Left ventricle myocardium inferior (tissue), 1 donor: Measurements from ENCODE around the gene CPNE7. TPM values are rescaled to one million over a fixed set of nuclear protein-coding genes. Genes with fewer than 3 reads are reported as not detected.

ENCODE experiments used
- DNase-seq: peaks from one replicate; pipeline ENCODE4 v3.0.0-alpha.2; 2020
- H3K27ac ChIP-seq: fragments of 200-600 bp; replicated peaks from 2 replicates; pipeline ENCODE4 v1.8.0; 2021
- H3K27me3 ChIP-seq: fragments of 200-600 bp; 2 replicates; pipeline ENCODE4 v1.8.0; 2021; ENCODE audit warnings: low read depth
- H3K36me3 ChIP-seq: fragments of 200-600 bp; 2 replicates; pipeline ENCODE4 v1.8.0; 2021
- H3K4me1 ChIP-seq: fragments of 200-600 bp; 2 replicates; pipeline ENCODE4 v1.8.0; 2021
- H3K4me3 ChIP-seq: fragments of 200-600 bp; 2 replicates; pipeline ENCODE4 v1.8.0; 2021; ENCODE audit warnings: mild to moderate bottlenecking, moderate library complexity
- H3K9me3 ChIP-seq: fragments of 200-600 bp; replicated peaks from 2 replicates; pipeline ENCODE4 v1.8.0; 2021
- intact Hi-C: fragments of 100-400 bp; cut with micrococcal nuclease; formaldehyde crosslinking; loops from one replicate; pipeline ENCODE4 v1.11.0; 2022
- total RNA-seq: library from RNA; stranded (reverse); fragmentation: NEBNext Ultra II Directional; extraction: Animal tissue kit (Norgen Biotek cat#: 25700); gene quantifications from one replicate; pipeline ENCODE4 v1.2.1, GENCODE V29; 2021
- TF ChIP-seq, protein P1 (sequence below): fragments of 200-600 bp; IDR thresholded peaks from 2 replicates; pipeline ENCODE4 v1.8.0; 2021; ENCODE audit warnings: antibody characterized with exemption, mild to moderate bottlenecking, borderline replicate concordance
- donor health status: DM: no; HTN: yes; CAD: no; lungs with severe emphysema.

CPNE7 gene
- total RNA-seq, 1 donor from 2014 or later, result not detected

DNA sequence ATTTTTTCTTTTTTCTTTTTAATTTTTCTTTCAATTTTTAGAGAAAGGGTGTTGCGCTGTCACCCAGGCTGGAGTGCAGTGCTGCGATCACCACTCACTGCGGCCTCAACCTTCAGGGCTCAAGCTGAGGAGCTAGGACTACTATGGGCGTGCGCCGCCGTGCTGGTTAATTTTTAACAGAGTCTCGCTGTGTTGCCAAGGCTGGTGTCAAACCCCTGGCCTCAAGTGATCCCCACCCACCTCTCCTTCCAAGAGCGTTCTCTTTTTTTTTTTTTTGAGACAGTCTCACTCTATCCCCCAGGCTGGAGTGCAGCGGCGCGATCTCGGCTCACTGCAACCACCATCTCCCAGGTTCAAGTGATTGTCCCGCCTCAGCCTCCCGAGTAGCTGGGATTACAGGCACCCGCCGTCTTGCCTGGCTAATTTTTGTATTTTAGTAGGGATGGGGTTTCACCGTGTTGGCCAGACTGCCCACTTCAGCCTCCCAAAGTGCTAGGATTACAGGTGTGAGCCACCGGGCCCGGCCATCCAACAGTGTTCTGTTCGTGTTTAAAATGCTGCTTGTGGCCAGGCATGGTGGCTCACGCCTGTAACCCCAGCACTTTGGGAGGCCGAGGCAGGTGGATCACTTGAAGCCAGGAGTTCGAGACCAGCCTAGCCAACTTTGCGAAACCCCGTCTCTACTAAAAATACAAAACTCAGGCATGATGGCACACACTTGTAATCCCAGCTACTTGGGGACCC, 29.6 kb upstream of the CPNE7 start:
- Histone ChIP-seq H3K27me3 (no peaks in the 10 kb centered on the region), H3K36me3 (peaks cover 79% of the 10 kb centered on the region), H3K4me3 (no peak overlapping the region), H3K9me3 (no peaks in the 10 kb centered on the region), H3K4me1 (peaks cover 10% of the 10 kb centered on the region), H3K27ac (no peak overlapping the region)
- TF ChIP-seq, protein P1, sequence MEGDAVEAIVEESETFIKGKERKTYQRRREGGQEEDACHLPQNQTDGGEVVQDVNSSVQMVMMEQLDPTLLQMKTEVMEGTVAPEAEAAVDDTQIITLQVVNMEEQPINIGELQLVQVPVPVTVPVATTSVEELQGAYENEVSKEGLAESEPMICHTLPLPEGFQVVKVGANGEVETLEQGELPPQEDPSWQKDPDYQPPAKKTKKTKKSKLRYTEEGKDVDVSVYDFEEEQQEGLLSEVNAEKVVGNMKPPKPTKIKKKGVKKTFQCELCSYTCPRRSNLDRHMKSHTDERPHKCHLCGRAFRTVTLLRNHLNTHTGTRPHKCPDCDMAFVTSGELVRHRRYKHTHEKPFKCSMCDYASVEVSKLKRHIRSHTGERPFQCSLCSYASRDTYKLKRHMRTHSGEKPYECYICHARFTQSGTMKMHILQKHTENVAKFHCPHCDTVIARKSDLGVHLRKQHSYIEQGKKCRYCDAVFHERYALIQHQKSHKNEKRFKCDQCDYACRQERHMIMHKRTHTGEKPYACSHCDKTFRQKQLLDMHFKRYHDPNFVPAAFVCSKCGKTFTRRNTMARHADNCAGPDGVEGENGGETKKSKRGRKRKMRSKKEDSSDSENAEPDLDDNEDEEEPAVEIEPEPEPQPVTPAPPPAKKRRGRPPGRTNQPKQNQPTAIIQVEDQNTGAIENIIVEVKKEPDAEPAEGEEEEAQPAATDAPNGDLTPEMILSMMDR, result no peak
- intact Hi-C loops, result no loop called here
- DNase-seq, result no peak

DNA sequence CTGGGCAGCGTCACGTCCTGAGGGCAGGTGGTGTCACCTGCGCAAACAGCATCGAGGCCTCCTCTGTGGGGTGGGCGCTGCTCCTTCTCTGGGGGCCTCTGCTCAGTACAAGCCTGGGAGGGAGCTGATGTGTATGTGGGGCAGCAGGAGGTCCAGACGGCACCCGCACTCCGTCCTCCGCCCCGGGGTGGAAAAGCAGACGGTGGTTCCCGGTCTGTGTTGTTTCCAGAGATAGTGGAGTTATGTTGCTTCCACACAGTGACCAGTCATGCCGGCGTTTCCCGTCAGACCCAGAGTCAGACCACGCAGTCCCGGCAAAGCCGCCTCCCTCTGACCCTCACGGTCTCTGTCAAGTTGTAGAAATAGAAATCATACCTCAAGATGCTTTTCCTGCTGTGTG, 28.8 kb upstream of the CPNE7 start:
- H3K27ac ChIP-seq, result no peak overlapping the region
- H3K27me3 ChIP-seq, result no peaks in the 10 kb centered on the region
- no peak for DNase-seq
- intact Hi-C loops, result no loop called here
- TF ChIP-seq, protein P1, result no peak
- no peak overlapping the region for H3K4me3 ChIP-seq
- H3K9me3 ChIP-seq, result no peaks in the 10 kb centered on the region
- H3K4me1 ChIP-seq, result peaks cover 4% of the 10 kb centered on the region
- H3K36me3 ChIP-seq, result peaks cover 81% of the 10 kb centered on the region

GRCh38 chr16:89547291-89547690, 28.3 kb upstream of the CPNE7 start:
- no peak for DNase-seq
- no peak overlapping the region for H3K4me3 ChIP-seq
- TF ChIP-seq, protein P1, result no peak
- H3K27me3 ChIP-seq, result no peaks in the 10 kb centered on the region
- H3K27ac ChIP-seq, result no peak overlapping the region
- intact Hi-C loops, result no loop called here
- H3K36me3 ChIP-seq, result peaks cover 81% of the 10 kb centered on the region
- H3K4me1 ChIP-seq, result no peaks in the 10 kb centered on the region
- H3K9me3 ChIP-seq, result no peaks in the 10 kb centered on the region

GRCh38 chr16:89547860-89548259, 27.7 kb upstream of the CPNE7 start:
- no peak overlapping the region for H3K4me3 ChIP-seq
- peaks cover 84% of the 10 kb centered on the region for H3K36me3 ChIP-seq
- H3K27me3 ChIP-seq, result no peaks in the 10 kb centered on the region
- no peaks in the 10 kb centered on the region for H3K9me3 ChIP-seq
- intact Hi-C loops, result no loop called here
- H3K27ac ChIP-seq, result no peak overlapping the region
- no peaks in the 10 kb centered on the region for H3K4me1 ChIP-seq
- TF ChIP-seq, protein P1, result no peak
- no peak for DNase-seq

DNA sequence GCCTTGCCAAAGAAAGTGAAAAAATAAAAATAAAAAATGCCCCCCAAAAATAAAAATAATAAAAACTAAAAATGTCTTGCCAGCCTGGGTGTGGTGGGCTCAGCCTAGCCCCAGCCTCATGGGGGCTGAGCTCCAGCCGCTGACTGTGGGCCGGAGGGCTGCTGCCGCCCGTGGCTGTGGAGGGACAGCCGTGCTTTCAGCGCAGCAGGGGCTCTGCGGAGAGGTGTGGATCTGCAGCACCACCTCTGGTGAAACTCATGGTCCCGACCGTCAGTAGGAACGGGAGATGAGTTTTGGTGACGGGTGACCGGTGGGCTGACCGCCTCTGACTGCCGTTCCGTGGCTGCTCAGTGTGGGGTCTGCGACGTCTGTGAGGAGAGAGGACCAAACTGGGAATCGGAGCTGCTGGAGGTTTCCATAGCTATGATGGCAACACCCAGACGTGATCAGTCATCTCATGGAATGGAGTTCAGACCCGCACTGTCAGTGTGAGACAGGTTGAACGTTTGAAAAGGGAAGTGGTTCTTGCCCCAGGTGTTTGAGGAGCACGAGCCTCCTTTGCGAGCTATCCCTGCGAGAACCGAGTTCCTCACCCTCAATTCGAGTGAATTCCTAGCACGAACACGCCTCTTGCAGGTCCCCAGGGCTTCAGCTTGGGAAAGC, 27.1 kb upstream of the CPNE7 start:
- peaks cover 90% of the 10 kb centered on the region for H3K36me3 ChIP-seq
- no peaks in the 10 kb centered on the region for H3K9me3 ChIP-seq
- intact Hi-C loops, result no loop called here
- no peak overlapping the region for H3K4me3 ChIP-seq
- DNase-seq, result no peak
- TF ChIP-seq, protein P1, result no peak
- H3K27ac ChIP-seq, result no peak overlapping the region
- no peaks in the 10 kb centered on the region for H3K27me3 ChIP-seq
- H3K4me1 ChIP-seq, result no peaks in the 10 kb centered on the region
